GM21515 (cell line): ENCODE measurements around the gene OPN4.

Experiments
- ATAC-seq: cut with Tn5 transposase; IDR thresholded peaks from one replicate; pipeline ENCODE4 v1.9.1; 2021; ENCODE audit not compliant: unreplicated experiment

The OPN4 gene

GRCh38 chr10:86699125-86699524 lies 44.8 kb downstream of the OPN4 start:
- no peak for ATAC-seq

- no peak for ATAC-seq
Observed at GRCh38 chr10:86699541-86699940, 45.2 kb downstream of the OPN4 start.

GRCh38 chr10:86699991-86700840 lies 45.9 kb downstream of the OPN4 start:
- no peak for ATAC-seq

- ATAC-seq = no peak
Observed at GRCh38 chr10:86700851-86701617, 46.7 kb downstream of the OPN4 start.

- no peak for ATAC-seq
Observed at GRCh38 chr10:86703176-86703575, 48.8 kb downstream of the OPN4 start.

GRCh38 chr10:86705139-86705538 lies 50.8 kb downstream of the OPN4 start:
- no peak for ATAC-seq

GRCh38 chr10:86705905-86706304 lies 51.6 kb downstream of the OPN4 start:
- no peak for ATAC-seq

- no peak for ATAC-seq
Observed at GRCh38 chr10:86706401-86706841, 52.1 kb downstream of the OPN4 start.

GRCh38 chr10:86706977-86707376 lies 52.6 kb downstream of the OPN4 start:
- no peak for ATAC-seq

- ATAC-seq = no peak
Observed at GRCh38 chr10:86707505-86707904, 53.2 kb downstream of the OPN4 start.

GRCh38 chr10:86708068-86708782 lies 53.9 kb downstream of the OPN4 start:
- ATAC-seq = no peak

GRCh38 chr10:86708783-86709380 lies 54.5 kb downstream of the OPN4 start:
- no peak for ATAC-seq

- ATAC-seq = no peak
Observed at GRCh38 chr10:86709396-86710185, 55.2 kb downstream of the OPN4 start.

GRCh38 chr10:86710987-86711512 lies 56.7 kb downstream of the OPN4 start:
- peak; percentile 77 for ATAC-seq

- ATAC-seq = peak; percentile 41
Observed at GRCh38 chr10:86711513-86712316, 57.4 kb downstream of the OPN4 start.

- peak; percentile 28 for ATAC-seq
Observed at GRCh38 chr10:86712317-86712707, 58.0 kb downstream of the OPN4 start.

- ATAC-seq = no peak
Observed at GRCh38 chr10:86715156-86715795, 60.9 kb downstream of the OPN4 start.

GRCh38 chr10:86715836-86716235 lies 61.5 kb downstream of the OPN4 start:
- ATAC-seq = no peak
